ENCODE results near the gene OR2T4.

- no peak for TF ChIP-seq ZNF274 (IDR thresholded peaks at IDR 0.05; ENCODE audit: insufficient read depth, insufficient read length)
- TF ChIP-seq RCOR1 (conservative IDR thresholded peaks at IDR 0.05; ENCODE audit: low read depth, low read length) = no peak
- TF ChIP-seq SIN3A (IDR thresholded peaks at IDR 0.05; ENCODE audit: low read depth, low read length) = no peak
- no peak for TF ChIP-seq ATF3 (IDR thresholded peaks at IDR 0.05; ENCODE audit: borderline replicate concordance, extremely low read depth, low read depth, low read length)
- TF ChIP-seq ELK1 (IDR thresholded peaks at IDR 0.05; ENCODE audit: low read depth, low read length) = no peak
- TF ChIP-seq ZBTB33 (IDR thresholded peaks at IDR 0.05) = no peak
- no peak for TF ChIP-seq CTCF (IDR thresholded peaks at IDR 0.05 in 2 of 3, conservative IDR thresholded peaks at IDR 0.05 in 1 of 3; ENCODE audit: control insufficient read depth in 2 of 3, extremely low read depth in 1 of 3, insufficient read depth in 1 of 3, low read depth in 3 of 3, low read length in 3 of 3)
- TF ChIP-seq CBX5 (IDR thresholded peaks at IDR 0.05; ENCODE audit: low read depth) = no peak
- no peak for TF ChIP-seq CHD4 (IDR thresholded peaks at IDR 0.05)
- TF ChIP-seq FOXK2 (IDR thresholded peaks at IDR 0.05) = no peak
Observed at GRCh38 chr1:248373761-248374160, 12.3 kb downstream of the OR2T4 start.
